ENCODE measurements around the gene HEATR3.

The HEATR3 gene

GRCh38 chr16:50065624-50066481 is at the start of gene HEATR3:
HEATR3 (plus strand) TSS chr16:50065970; CDS start chr16:50066132, 162 bp downstream.
- peak; percentile 60 for DNase-seq

GRCh38 chr16:50017553-50017952 is 48.2 kb upstream of the HEATR3 start:
- no peak for DNase-seq

- no peak for DNase-seq
Measured at GRCh38 chr16:50021544-50021943, 44.2 kb upstream of the HEATR3 start.

- no peak for DNase-seq
Measured at GRCh38 chr16:50023641-50024040, 42.1 kb upstream of the HEATR3 start.

- no peak for DNase-seq
Measured at GRCh38 chr16:50024207-50024606, 41.6 kb upstream of the HEATR3 start.

GRCh38 chr16:50024684-50025536 is 40.9 kb upstream of the HEATR3 start, which contains the start of gene CNEP1R1:
CNEP1R1 (plus strand) TSS chr16:50025225; CDS start chr16:50025316, 91 bp downstream.
- DNase-seq: peak; percentile 84

GRCh38 chr16:50025537-50025931 is 40.2 kb upstream of the HEATR3 start:
- no peak for DNase-seq

- no peak for DNase-seq
Measured at GRCh38 chr16:50027829-50028228, 37.9 kb upstream of the HEATR3 start.

- no peak for DNase-seq
Measured at GRCh38 chr16:50035468-50035992, 30.2 kb upstream of the HEATR3 start.

- no peak for DNase-seq
Measured at GRCh38 chr16:50036426-50036825, 29.3 kb upstream of the HEATR3 start.

GRCh38 chr16:50037662-50038220 is 28.0 kb upstream of the HEATR3 start:
- DNase-seq: no peak

GRCh38 chr16:50038286-50038685 is 27.5 kb upstream of the HEATR3 start:
- no peak for DNase-seq

GRCh38 chr16:50038756-50039529 is 26.8 kb upstream of the HEATR3 start:
- no peak for DNase-seq

- DNase-seq: no peak
Measured at GRCh38 chr16:50040018-50040417, 25.8 kb upstream of the HEATR3 start.

GRCh38 chr16:50040710-50041109 is 25.1 kb upstream of the HEATR3 start:
- no peak for DNase-seq

- no peak for DNase-seq
Measured at GRCh38 chr16:50043358-50043757, 22.4 kb upstream of the HEATR3 start.

- no peak for DNase-seq
Measured at GRCh38 chr16:50045412-50045811, 20.4 kb upstream of the HEATR3 start.

- no peak for DNase-seq
Measured at GRCh38 chr16:50046853-50047252, 18.9 kb upstream of the HEATR3 start.

- DNase-seq: no peak
Measured at GRCh38 chr16:50047864-50048263, 17.9 kb upstream of the HEATR3 start.

GRCh38 chr16:50050802-50051201 is 15.0 kb upstream of the HEATR3 start:
- no peak for DNase-seq

- no peak for DNase-seq
Measured at GRCh38 chr16:50056226-50056625, 9.5 kb upstream of the HEATR3 start.

- no peak for DNase-seq
Measured at GRCh38 chr16:50058091-50058771, 7.5 kb upstream of the HEATR3 start.
